ENCODE results near the gene MRPL38.

Gene MRPL38

GRCh38 chr17:75919611-75920010 is 14.9 kb upstream of the MRPL38 start:
- DNase-seq (ENCODE audit: low read depth), result no peak

- DNase-seq (ENCODE audit: low read depth), result no peak
These were observed 13.3 kb upstream of the MRPL38 start for GRCh38 chr17:75917917-75918445.

- DNase-seq (ENCODE audit: low read depth), result no peak
These were observed 12.6 kb upstream of the MRPL38 start for GRCh38 chr17:75917141-75917916.

GRCh38 chr17:75915268-75915667 is 10.6 kb upstream of the MRPL38 start:
- DNase-seq (ENCODE audit: low read depth), result no peak

DNA sequence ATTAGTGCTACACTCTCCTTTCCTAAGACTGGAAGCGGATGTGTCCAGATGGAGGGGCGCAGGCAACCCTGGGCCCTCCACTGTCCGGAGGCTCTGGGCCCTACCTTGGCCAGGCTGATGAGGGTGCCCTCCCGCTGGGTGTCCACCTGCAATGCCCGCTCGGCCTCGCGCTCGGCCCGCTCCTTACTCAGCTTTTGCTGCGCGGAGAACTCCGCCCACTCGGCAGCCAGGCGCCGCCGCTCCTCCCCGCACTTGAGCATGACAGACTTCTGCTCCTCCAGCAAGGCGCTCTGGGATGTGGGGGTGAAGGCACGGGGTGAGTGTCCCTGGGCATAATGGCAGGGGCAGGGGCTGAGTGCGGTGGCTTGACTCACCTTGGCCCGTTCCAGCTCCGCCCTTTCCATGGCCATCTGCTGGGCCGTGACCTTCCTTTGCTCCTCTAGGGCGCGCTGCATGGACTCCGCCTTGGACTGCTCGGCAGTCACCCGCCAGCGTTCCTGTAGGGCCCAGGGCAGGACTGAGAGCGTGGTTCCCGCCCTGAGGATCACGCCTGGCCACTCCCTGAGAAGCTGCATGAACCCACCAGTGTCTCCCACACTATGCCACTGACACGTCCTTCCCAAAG is 10.1 kb upstream of the MRPL38 start:
- no peak for DNase-seq (ENCODE audit: low read depth)

- DNase-seq (ENCODE audit: low read depth), result no peak
These were observed 9.0 kb upstream of the MRPL38 start for GRCh38 chr17:75913537-75914210.

- DNase-seq (ENCODE audit: low read depth), result no peak
These were observed 6.0 kb upstream of the MRPL38 start for GRCh38 chr17:75910699-75911098.

DNA sequence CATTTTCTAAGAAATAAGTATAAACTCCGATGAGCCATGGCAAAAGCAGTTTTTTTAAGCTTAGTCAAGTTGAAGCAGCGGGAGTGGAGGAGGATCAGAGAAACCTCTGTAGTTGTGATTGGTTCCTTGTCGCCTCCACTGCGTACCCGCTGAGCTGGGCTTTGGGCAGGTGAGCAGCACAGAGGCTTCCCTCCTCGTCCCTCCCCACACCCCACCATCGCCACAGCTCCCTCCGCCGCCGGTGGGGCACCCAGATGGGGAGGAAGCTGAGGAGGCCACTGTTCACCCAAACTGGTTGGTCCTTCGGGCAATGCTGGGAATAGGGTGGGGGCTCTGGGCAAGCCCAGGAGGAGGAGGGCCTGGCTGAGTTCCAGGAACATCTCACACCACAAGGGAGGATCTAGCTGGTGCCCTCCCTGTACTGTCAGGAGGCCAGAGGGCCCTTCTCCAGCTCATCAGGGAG is 5.2 kb upstream of the MRPL38 start:
- no peak for DNase-seq (ENCODE audit: low read depth)

GRCh38 chr17:75909051-75909811 is 4.5 kb upstream of the MRPL38 start:
- DNase-seq (ENCODE audit: low read depth), result no peak

- DNase-seq (ENCODE audit: low read depth), result no peak
These were observed 3.5 kb upstream of the MRPL38 start for GRCh38 chr17:75908201-75908600.

- DNase-seq (ENCODE audit: low read depth), result no peak
These were observed 1.6 kb upstream of the MRPL38 start for GRCh38 chr17:75906143-75906884.

- no peak for DNase-seq (ENCODE audit: low read depth)
These were observed 2.3 kb downstream of the MRPL38 start for GRCh38 chr17:75902406-75902805.

DNA sequence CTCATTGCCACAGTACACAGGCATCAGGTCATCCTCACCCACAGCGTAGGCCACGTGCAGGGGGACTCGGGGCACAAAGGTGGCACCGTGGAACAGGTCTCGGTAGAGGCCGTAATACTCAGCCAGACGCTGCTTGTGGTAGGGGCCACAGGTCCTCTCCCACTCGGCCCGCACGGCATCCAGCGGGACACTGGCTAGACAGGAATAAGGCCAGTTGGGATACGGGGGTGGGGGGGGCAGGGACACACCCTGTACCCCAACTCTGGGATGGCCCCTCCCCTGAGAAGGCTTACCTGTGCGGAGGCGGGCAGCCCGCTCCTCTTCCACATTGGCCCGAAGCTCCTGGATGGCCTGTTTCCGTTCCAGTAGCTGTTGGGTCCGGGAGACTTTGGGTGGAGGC is 3.0 kb downstream of the MRPL38 start:
- no peak for DNase-seq (ENCODE audit: low read depth)

GRCh38 chr17:75900691-75901533 is 3.8 kb downstream of the MRPL38 start:
- DNase-seq (ENCODE audit: low read depth), result no peak

DNA sequence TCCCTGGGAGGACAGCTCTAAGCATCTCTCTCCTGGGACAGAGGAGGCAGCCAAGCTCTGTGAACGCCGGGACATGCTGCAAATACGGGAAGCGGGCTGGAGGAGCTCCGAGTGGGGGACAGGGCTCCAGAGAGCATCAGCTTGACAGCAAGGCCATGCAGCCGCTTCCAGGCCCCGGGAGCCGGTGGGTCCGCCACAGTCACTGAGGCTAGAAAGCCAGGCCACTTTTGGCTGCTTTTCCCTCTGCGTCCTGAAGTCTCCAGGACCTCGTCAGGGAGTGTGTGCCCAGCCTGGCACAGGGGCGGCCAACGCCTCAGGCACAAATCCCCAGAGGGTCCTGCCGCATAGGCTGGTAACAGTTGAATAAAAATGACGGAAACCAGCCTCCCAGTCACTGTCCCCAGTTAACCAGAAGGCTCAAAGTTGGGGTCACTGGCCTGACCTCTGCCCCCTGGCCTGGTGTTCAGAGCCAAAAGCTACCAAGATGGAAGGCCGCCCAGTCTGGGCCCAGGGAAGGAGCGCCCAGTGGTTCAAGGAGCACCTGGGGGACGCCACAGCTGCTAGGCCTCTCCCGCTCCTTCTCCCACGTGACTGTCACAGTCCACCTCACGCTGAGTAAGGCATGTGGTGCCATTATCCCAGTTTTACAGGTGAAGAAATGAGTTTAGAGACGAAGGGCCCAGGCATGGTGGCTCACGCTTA is 4.8 kb downstream of the MRPL38 start:
- DNase-seq (ENCODE audit: low read depth), result no peak

DNA sequence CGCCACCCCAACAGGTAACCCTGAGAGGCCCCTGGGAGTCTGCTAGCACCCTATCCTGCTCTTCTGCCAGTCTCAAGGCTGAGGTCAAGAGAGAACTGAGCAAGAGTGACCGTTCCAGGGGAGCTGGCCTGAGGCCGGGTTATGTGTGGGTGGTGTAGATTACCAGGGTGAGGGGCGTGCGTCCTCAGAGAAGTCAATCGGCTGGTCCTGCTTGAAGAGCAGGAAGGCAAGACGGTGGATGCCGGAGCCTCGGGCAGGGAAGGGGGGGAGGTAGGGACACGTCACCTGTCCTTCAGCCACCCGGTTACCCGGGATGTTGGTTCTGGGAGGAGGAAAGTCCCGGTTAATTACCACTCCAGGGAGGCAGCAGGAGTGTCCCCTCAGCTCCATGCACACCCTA is 5.3 kb downstream of the MRPL38 start:
- DNase-seq (ENCODE audit: low read depth), result no peak

GRCh38 chr17:75898791-75899190 is 5.9 kb downstream of the MRPL38 start:
- no peak for DNase-seq (ENCODE audit: low read depth)

GRCh38 chr17:75898065-75898464 is 6.6 kb downstream of the MRPL38 start:
- DNase-seq (ENCODE audit: low read depth), result no peak

DNA sequence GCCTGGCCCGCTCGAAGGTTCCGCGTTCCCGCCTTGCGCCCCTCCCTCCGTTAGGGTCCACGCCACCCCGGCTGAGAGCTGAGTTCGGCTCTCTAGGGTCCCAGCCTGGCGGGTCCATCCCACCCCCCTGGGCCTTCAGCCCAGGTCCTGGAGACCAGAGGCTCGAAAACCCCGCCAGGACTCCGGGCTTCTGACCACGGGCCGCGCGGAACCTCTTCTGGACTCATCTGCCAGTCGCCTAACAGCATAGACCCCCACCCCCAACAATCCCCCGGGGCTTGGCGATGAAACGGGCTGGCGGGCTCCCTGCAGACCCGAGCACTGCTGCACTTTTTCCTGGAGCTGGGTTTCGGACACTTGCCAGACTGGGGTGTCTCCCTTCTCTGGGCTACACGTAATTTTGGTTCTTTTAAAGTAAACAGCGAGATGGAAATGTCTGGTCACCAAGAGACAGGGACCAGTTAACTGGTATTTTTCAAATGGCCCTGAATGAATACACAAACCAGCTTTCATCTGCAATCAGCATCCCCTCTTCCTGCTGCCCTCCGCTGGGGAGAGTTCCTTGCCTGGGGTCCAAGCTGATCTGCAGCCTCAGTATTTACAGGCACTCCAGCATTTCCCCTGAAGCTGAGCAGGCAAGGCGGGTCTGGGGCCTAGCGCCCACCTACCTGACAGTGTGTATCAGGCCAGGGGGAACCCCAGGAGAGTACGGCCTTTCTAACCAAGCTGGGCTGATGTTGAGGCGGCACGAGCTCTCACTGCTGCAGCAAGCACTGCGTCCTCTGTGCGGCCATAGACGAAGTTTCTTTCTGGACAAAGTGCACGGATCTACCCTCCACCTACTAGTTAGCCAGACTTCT is 7.3 kb downstream of the MRPL38 start:
- no peak for DNase-seq (ENCODE audit: low read depth)

Measured in ELR (cell line).